HepG2 (cell line): ENCODE data around the gene SLC39A3. TPM values are rescaled to one million over a fixed set of nuclear protein-coding genes. Genes with fewer than 3 reads are reported as not detected.

Source experiments
- ATF7-NPFF ChIP-seq: sonication (generic); formaldehyde crosslinking; IDR thresholded peaks from 2 replicates; pipeline ENCODE4 v1.8.1; 2023; ENCODE audit warnings: mild to moderate bottlenecking, low read depth, missing genetic modification reagents, moderate library complexity
- DBP ChIP-seq: sonication (generic); formaldehyde crosslinking; IDR thresholded peaks from 2 replicates; pipeline ENCODE4 v1.4.0; 2020; ENCODE audit warnings: missing genetic modification reagents; ENCODE audit errors: not compliant biosample characterization
- KDM5B ChIP-seq: sonication (generic); formaldehyde crosslinking; IDR thresholded peaks from 2 replicates; pipeline ENCODE4 v1.4.0; 2020; ENCODE audit warnings: missing genetic modification reagents, mild to moderate bottlenecking, borderline replicate concordance
- RARA ChIP-seq: IDR thresholded peaks from 2 replicates; pipeline ENCODE4 v1.6.1; 2016; ENCODE audit warnings: missing genetic modification reagents, missing compliant biosample characterization
- SIN3A ChIP-seq: IDR thresholded peaks from 2 replicates; pipeline ENCODE4 v1.6.1; 2011; ENCODE audit warnings: low read depth, mild to moderate bottlenecking, control low read depth, low read length, borderline replicate concordance
- TARDBP ChIP-seq: sonication (generic); formaldehyde crosslinking; IDR thresholded peaks from 2 replicates; pipeline ENCODE4 v1.8.0; 2022; ENCODE audit warnings: mild to moderate bottlenecking, missing genetic modification reagents
- ZC3H13 ChIP-seq: sonication (generic); formaldehyde crosslinking; IDR thresholded peaks from 2 replicates; pipeline ENCODE4 v1.8.1; 2023; ENCODE audit warnings: mild to moderate bottlenecking, missing genetic modification reagents, moderate library complexity
- ZMYM2 ChIP-seq: sonication (generic); formaldehyde crosslinking; IDR thresholded peaks from 2 replicates; pipeline ENCODE4 v1.8.0; 2022; ENCODE audit warnings: mild to moderate bottlenecking, missing genetic modification reagents
- ZNF253 ChIP-seq: sonication (generic); formaldehyde crosslinking; IDR thresholded peaks from 2 replicates; pipeline ENCODE4 v1.8.0; 2022; ENCODE audit warnings: mild to moderate bottlenecking, missing genetic modification reagents, borderline replicate concordance
- ZNF256 ChIP-seq: sonication (generic); formaldehyde crosslinking; conservative IDR thresholded peaks from 2 replicates; pipeline ENCODE4 v1.4.0; 2020; ENCODE audit warnings: missing genetic modification reagents
- ZNF274 ChIP-seq: sonication (generic); formaldehyde crosslinking; IDR thresholded peaks from 2 replicates; pipeline ENCODE4 v1.5.1; 2020; ENCODE audit warnings: mild to moderate bottlenecking, missing genetic modification reagents
- ZNF550 ChIP-seq: sonication (generic); formaldehyde crosslinking; IDR thresholded peaks from 2 replicates; pipeline ENCODE4 v1.4.0; 2020; ENCODE audit warnings: mild to moderate bottlenecking, missing genetic modification reagents, borderline replicate concordance
- polyA plus RNA-seq, 8 experiments: library from polyadenylated mRNA; depleted of rRNA in 3 of 8; stranded (reverse) in 7 of 8; unstranded in 1 of 8; fragments of >200 nt; fragmentation: Illumina TruSeq in 4 of 8; extraction: Trizol in 4 of 8; gene quantifications; 2 replicates each; pipeline versions ENCODE4 v1.2.1 to v1.2.3, GENCODE V29; 2011 to 2016; ENCODE audit warnings: low read depth in 4 of 8, missing spikeins in 1 of 8, mixed read lengths in 1 of 8; ENCODE audit not compliant: insufficient read depth in 1 of 8
- total RNA-seq, 5 experiments: library from RNA; depleted of rRNA; stranded (reverse); fragments of >200 nt; fragmentation: Illumina TruSeq; extraction: Trizol; gene quantifications; 2 replicates each; pipeline ENCODE4 v1.2.3, GENCODE V29; 2016; ENCODE audit warnings: low read depth in 1 of 5
- TF ChIP-seq, protein P1 (sequence below): sonication (generic); formaldehyde crosslinking; IDR thresholded peaks from 2 replicates; pipeline ENCODE4 v1.5.0; 2020; ENCODE audit warnings: mild to moderate bottlenecking, missing genetic modification reagents, borderline replicate concordance
- TF ChIP-seq, protein P2 (sequence below): sonication (generic); formaldehyde crosslinking; IDR thresholded peaks from 2 replicates; pipeline ENCODE4 v1.4.0; 2020; ENCODE audit warnings: missing genetic modification reagents, borderline replicate concordance
- TF ChIP-seq, protein P3 (sequence below): sonication (generic); formaldehyde crosslinking; IDR thresholded peaks from 2 replicates; pipeline ENCODE4 v1.9.0; 2022; ENCODE audit warnings: low read depth, missing genetic modification reagents

Gene SLC39A3
- total and polyA plus RNA-seq, 2 of the 13 experiments (the other 11 are each of a cell fraction or from before 2014, with no cell fraction given) = 33.6 to 41.6 TPM

GRCh38 chr19:2775556-2776430 is 36.0 kb upstream of the SLC39A3 start (continued):
- TF ChIP-seq ZMYM2 (CRISPR knock-in tag) (no peak), TARDBP (CRISPR knock-in tag) (0 out of 2 replicates have a peak, but pooled peaks have one; percentile 45), KDM5B (CRISPR knock-in tag) (no peak), ATF7-NPFF (no peak), ZNF253 (CRISPR knock-in tag) (no peak), SIN3A (0 out of 2 replicates have a peak, but pooled peaks have one; percentile 24), DBP (CRISPR knock-in tag) (no peak), ZNF256 (CRISPR knock-in tag) (no peak), RARA (CRISPR knock-in tag) (peak; percentile 39; the same call in 1 of the 2 replicates), ZC3H13 (CRISPR knock-in tag) (no peak), ZNF274 (CRISPR knock-in tag) (no peak), ZNF550 (CRISPR knock-in tag) (no peak)
- TF ChIP-seq, protein P1, sequence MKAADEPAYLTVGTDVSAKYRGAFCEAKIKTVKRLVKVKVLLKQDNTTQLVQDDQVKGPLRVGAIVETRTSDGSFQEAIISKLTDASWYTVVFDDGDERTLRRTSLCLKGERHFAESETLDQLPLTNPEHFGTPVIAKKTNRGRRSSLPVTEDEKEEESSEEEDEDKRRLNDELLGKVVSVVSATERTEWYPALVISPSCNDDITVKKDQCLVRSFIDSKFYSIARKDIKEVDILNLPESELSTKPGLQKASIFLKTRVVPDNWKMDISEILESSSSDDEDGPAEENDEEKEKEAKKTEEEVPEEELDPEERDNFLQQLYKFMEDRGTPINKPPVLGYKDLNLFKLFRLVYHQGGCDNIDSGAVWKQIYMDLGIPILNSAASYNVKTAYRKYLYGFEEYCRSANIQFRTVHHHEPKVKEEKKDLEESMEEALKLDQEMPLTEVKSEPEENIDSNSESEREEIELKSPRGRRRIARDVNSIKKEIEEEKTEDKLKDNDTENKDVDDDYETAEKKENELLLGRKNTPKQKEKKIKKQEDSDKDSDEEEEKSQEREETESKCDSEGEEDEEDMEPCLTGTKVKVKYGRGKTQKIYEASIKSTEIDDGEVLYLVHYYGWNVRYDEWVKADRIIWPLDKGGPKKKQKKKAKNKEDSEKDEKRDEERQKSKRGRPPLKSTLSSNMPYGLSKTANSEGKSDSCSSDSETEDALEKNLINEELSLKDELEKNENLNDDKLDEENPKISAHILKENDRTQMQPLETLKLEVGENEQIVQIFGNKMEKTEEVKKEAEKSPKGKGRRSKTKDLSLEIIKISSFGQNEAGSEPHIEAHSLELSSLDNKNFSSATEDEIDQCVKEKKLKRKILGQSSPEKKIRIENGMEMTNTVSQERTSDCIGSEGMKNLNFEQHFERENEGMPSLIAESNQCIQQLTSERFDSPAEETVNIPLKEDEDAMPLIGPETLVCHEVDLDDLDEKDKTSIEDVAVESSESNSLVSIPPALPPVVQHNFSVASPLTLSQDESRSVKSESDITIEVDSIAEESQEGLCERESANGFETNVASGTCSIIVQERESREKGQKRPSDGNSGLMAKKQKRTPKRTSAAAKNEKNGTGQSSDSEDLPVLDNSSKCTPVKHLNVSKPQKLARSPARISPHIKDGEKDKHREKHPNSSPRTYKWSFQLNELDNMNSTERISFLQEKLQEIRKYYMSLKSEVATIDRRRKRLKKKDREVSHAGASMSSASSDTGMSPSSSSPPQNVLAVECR (CRISPR knock-in tag) = peak; percentile 48; the same call in 1 of the 2 replicates
- TF ChIP-seq, protein P2, sequence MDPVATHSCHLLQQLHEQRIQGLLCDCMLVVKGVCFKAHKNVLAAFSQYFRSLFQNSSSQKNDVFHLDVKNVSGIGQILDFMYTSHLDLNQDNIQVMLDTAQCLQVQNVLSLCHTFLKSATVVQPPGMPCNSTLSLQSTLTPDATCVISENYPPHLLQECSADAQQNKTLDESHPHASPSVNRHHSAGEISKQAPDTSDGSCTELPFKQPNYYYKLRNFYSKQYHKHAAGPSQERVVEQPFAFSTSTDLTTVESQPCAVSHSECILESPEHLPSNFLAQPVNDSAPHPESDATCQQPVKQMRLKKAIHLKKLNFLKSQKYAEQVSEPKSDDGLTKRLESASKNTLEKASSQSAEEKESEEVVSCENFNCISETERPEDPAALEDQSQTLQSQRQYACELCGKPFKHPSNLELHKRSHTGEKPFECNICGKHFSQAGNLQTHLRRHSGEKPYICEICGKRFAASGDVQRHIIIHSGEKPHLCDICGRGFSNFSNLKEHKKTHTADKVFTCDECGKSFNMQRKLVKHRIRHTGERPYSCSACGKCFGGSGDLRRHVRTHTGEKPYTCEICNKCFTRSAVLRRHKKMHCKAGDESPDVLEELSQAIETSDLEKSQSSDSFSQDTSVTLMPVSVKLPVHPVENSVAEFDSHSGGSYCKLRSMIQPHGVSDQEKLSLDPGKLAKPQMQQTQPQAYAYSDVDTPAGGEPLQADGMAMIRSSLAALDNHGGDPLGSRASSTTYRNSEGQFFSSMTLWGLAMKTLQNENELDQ (CRISPR knock-in tag) = no peak
- TF ChIP-seq, protein P3, sequence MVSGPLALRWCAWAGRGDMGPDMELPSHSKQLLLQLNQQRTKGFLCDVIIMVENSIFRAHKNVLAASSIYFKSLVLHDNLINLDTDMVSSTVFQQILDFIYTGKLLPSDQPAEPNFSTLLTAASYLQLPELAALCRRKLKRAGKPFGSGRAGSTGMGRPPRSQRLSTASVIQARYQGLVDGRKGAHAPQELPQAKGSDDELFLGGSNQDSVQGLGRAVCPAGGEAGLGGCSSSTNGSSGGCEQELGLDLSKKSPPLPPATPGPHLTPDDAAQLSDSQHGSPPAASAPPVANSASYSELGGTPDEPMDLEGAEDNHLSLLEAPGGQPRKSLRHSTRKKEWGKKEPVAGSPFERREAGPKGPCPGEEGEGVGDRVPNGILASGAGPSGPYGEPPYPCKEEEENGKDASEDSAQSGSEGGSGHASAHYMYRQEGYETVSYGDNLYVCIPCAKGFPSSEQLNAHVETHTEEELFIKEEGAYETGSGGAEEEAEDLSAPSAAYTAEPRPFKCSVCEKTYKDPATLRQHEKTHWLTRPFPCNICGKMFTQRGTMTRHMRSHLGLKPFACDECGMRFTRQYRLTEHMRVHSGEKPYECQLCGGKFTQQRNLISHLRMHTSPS (CRISPR knock-in tag) = no peak
